DND-41 (cell line): Measurements from ENCODE around the gene IMP4.

Experiments used
- CTCF ChIP-seq: IDR thresholded peaks from 2 replicates; pipeline ENCODE4 v1.5.1; 2012; ENCODE audit warnings: borderline replicate concordance, low read length, moderate library complexity, mild to moderate bottlenecking; ENCODE audit not compliant: poor library complexity, severe bottlenecking; ENCODE audit errors: extremely low read depth
- EZH2 ChIP-seq: IDR thresholded peaks from 3 replicates; pipeline ENCODE4 v1.6.1; 2012; ENCODE audit warnings: borderline replicate concordance, low read depth, mild to moderate bottlenecking, moderate library complexity, low read length, inconsistent platforms; ENCODE audit not compliant: severe bottlenecking

DNA sequence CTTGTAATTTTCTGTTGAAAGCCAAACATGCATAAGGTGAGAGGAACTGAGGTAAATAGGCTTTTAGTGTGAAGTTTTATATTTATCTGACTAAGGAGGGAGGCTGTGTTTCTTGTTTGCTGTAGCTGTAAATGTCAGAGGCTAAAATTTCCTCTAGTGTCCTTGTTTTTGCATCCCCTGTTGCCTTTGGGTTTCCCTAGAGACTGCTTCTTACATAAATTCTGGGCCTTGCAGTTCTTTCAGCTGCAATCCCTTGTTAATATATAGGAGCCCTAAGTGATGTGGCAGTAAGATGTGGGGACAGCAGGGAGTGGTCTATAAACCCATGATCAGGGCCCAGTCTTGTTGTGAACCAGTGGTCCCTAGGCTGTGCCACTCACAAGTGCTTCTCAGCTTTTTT is 7.5 kb upstream of the IMP4 start:
- TF ChIP-seq CTCF: no peak
- TF ChIP-seq EZH2: no peak
